IMR-90 (cell line): ENCODE measurements around the gene PYGB. TPM values are rescaled to one million over a fixed set of nuclear protein-coding genes. Genes with fewer than 3 reads are reported as not detected.

Source experiments
- ATAC-seq: fragments of 200-7000 bp; cut with Tn5 transposase; 2 replicates; pipeline ENCODE4 v1.9.1; 2020; ENCODE audit warnings: low read depth, mild to moderate bottlenecking, moderate library complexity
- BruUV-seq: library from RNA; stranded (reverse); fragments of 400-500 nt; replicated peaks from 2 replicates; lab custom pipeline; 2021; lab: Mats Ljungman, UMichigan
- CTCF ChIA-PET: fragments of 300-600 bp; formaldehyde crosslinking; extraction: SDS; loops from one replicate; lab custom pipeline; 2021; ENCODE audit warnings: antibody characterized with exemption; lab: Yijun Ruan, JAX
- POLR2A ChIA-PET: fragments of 300-600 bp; sonication (Branson Sonifier 250); formaldehyde crosslinking; loops from one replicate; lab custom pipeline; 2022; ENCODE audit warnings: antibody characterized with exemption; ENCODE audit not compliant: unreplicated experiment; lab: Charles Lee
- DNase-seq: peaks from one replicate; pipeline ENCODE4 v3.0.0; 2013
- H2AFZ ChIP-seq: replicated peaks from 2 replicates; pipeline ENCODE3; 2013; ENCODE audit warnings: low read length, mild to moderate bottlenecking; ENCODE audit not compliant: poor library complexity
- H2AK5ac ChIP-seq: 2 replicates; pipeline ENCODE4 v1.6.1; 2013; ENCODE audit warnings: low read depth, low read length, inconsistent platforms
- H2AK9ac ChIP-seq: replicated peaks from 2 replicates; pipeline ENCODE3; 2013; ENCODE audit warnings: mild to moderate bottlenecking, low read depth, low read length, moderate library complexity; ENCODE audit not compliant: poor library complexity
- H2BK120ac ChIP-seq: 2 replicates; pipeline ENCODE4 v1.6.1; 2013; ENCODE audit warnings: low read depth, low read length, inconsistent platforms
- H2BK15ac ChIP-seq: 3 replicates; pipeline ENCODE4 v1.6.1; 2013; ENCODE audit warnings: low read depth, low read length, inconsistent platforms
- H2BK20ac ChIP-seq: 2 replicates; pipeline ENCODE4 v1.6.1; 2013; ENCODE audit warnings: low read depth, mild to moderate bottlenecking, inconsistent platforms, low read length, moderate library complexity
- H2BK5ac ChIP-seq: 2 replicates; pipeline ENCODE4 v1.6.1; 2013; ENCODE audit warnings: mild to moderate bottlenecking, low read depth, low read length, inconsistent platforms; ENCODE audit not compliant: poor library complexity, severe bottlenecking
- H3K14ac ChIP-seq: replicated peaks from 2 replicates; pipeline ENCODE4 v1.6.1; 2013; ENCODE audit warnings: low read depth, low read length, inconsistent platforms
- H3K18ac ChIP-seq: 2 replicates; pipeline ENCODE4 v1.6.1; 2013; ENCODE audit warnings: low read depth, low read length, control low read depth
- H3K23ac ChIP-seq: 2 replicates; pipeline ENCODE4 v1.6.1; 2013; ENCODE audit warnings: low read depth, low read length, inconsistent platforms
- H3K27ac ChIP-seq: 2 replicates; pipeline ENCODE4 v1.5.1; 2013; ENCODE audit warnings: mild to moderate bottlenecking, control low read depth, low read length; ENCODE audit not compliant: insufficient read depth
- H3K27me3 ChIP-seq: 2 replicates; pipeline ENCODE4 v1.6.1; 2013; ENCODE audit warnings: low read length; ENCODE audit not compliant: control insufficient read depth, insufficient read depth
- H3K36me3 ChIP-seq: 2 replicates; pipeline ENCODE4 v1.6.1; 2013; ENCODE audit warnings: low read length, mixed read lengths; ENCODE audit not compliant: control insufficient read depth, insufficient read depth
- H3K4ac ChIP-seq: 2 replicates; pipeline ENCODE4 v1.6.1; 2013; ENCODE audit warnings: low read depth, low read length, inconsistent platforms
- H3K4me1 ChIP-seq: 2 replicates; pipeline ENCODE4 v1.6.1; 2013; ENCODE audit warnings: low read length, mixed read lengths; ENCODE audit not compliant: control insufficient read depth, insufficient read depth
- H3K4me2 ChIP-seq: 2 replicates; pipeline ENCODE4 v1.6.1; 2013; ENCODE audit warnings: low read depth, mild to moderate bottlenecking, control low read depth, low read length, moderate library complexity
- H3K4me3 ChIP-seq: 2 replicates; pipeline ENCODE4 v1.5.1; 2013; ENCODE audit warnings: low read depth, mild to moderate bottlenecking, control low read depth, low read length, moderate library complexity; ENCODE audit not compliant: insufficient read depth
- H3K56ac ChIP-seq: 2 replicates; pipeline ENCODE4 v1.6.1; 2013; ENCODE audit warnings: low read length, inconsistent platforms; ENCODE audit not compliant: insufficient read depth; ENCODE audit errors: extremely low read depth
- H3K79me1 ChIP-seq, 2 experiments: 2 replicates each; pipeline ENCODE4 v1.6.1; 2013; ENCODE audit warnings: low read length in 2 of 2, inconsistent platforms in 1 of 2, low read depth in 1 of 2
- H3K9ac ChIP-seq: 2 replicates; pipeline ENCODE4 v1.6.1; 2013; ENCODE audit warnings: low read depth, low read length, control low read depth
- H3K9me1 ChIP-seq: 2 replicates; pipeline ENCODE4 v1.6.1; 2013; ENCODE audit warnings: low read length, inconsistent platforms; ENCODE audit not compliant: insufficient read depth
- H3K9me3 ChIP-seq: 2 replicates; pipeline ENCODE4 v1.6.1; 2013; ENCODE audit warnings: low read length; ENCODE audit not compliant: control insufficient read depth, insufficient read depth
- H4K20me1 ChIP-seq: 2 replicates; pipeline ENCODE4 v1.6.1; 2013; ENCODE audit warnings: low read length, inconsistent platforms; ENCODE audit not compliant: insufficient read depth
- H4K5ac ChIP-seq: 2 replicates; pipeline ENCODE4 v1.6.1; 2013; ENCODE audit warnings: mild to moderate bottlenecking, low read depth, low read length, control low read depth
- H4K8ac ChIP-seq, 2 experiments: 2 replicates each; pipeline ENCODE4 v1.6.1; 2013; ENCODE audit warnings: low read depth in 2 of 2, low read length in 2 of 2, control low read depth in 1 of 2, inconsistent platforms in 1 of 2
- H4K91ac ChIP-seq: 2 replicates; pipeline ENCODE4 v1.6.1; 2013; ENCODE audit warnings: low read depth, low read length, inconsistent platforms; ENCODE audit not compliant: insufficient read depth
- CHD1 ChIP-seq: IDR thresholded peaks from 2 replicates; pipeline ENCODE4 v1.6.1; 2012; ENCODE audit warnings: low read depth, low read length, improper control_type of control experiment
- MAFK ChIP-seq: IDR thresholded peaks from 2 replicates; pipeline ENCODE4 v1.6.1; 2012; ENCODE audit warnings: low read depth, low read length, improper control_type of control experiment
- WGBS, 2 experiments: methylation state at CpG; one replicate each; pipeline versions ENCODE4 v1.1.5 to v1.1.7; 2013; ENCODE audit warnings: missing lambda C conversion rate in 2 of 2; ENCODE audit not compliant: insufficient read length in 1 of 2; ENCODE audit errors: extremely low coverage in 2 of 2; 5-methylcytosine and 5-hydroxymethylcytosine counted together
- dilution Hi-C: fragments of 300-500 bp; cut with HindIII; formaldehyde crosslinking; loops from one replicate; pipeline ENCODE4 v1.14.3; 2018; ENCODE audit warnings: low sequenced_read_pairs; ENCODE audit not compliant: unreplicated experiment
- in situ Hi-C: fragments of 300-500 bp; cut with MboI; formaldehyde crosslinking; loops from 3 replicates; pipeline ENCODE4 v1.14.3; 2019; ENCODE audit warnings: low sequenced_read_pairs, inconsistent platforms, mixed read lengths
- intact Hi-C: fragments of 100-400 bp; cut with micrococcal nuclease; formaldehyde crosslinking; loops from 2 replicates; pipeline ENCODE4 v1.10.0; 2022
- polyA plus RNA-seq, 3 experiments: library from polyadenylated mRNA; depleted of rRNA; stranded (reverse); fragments of >200 nt; gene quantifications; 2 replicates each; pipeline ENCODE4 v1.2.3, GENCODE V29; 2012; ENCODE audit warnings: low replicate concordance in 1 of 3
- total RNA-seq: library from RNA; depleted of rRNA; stranded (reverse); fragments of >200 nt; gene quantifications from 2 replicates; pipeline ENCODE4 v1.2.3, GENCODE V29; 2012

PYGB gene
- total and polyA plus RNA-seq, 2 of the 4 experiments (the other 2 are of a cell fraction), result 72.4 to 83.1 TPM

DNA sequence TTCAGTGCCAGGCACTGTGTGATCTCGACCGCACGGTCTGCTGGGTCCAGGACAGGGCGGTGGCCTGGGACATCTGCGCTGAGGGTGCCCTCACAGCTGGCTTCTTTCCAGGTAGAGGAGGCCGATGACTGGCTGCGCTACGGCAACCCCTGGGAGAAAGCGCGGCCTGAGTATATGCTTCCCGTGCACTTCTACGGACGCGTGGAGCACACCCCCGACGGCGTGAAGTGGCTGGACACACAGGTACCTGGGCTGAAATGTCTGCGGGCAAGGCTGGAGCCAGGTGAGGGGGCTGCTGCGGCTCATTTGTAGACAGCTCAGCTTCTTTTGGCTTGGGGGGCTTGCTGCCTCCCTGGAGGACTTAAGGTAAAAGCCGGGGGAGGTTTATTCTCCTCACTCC is 26.6 kb downstream of the PYGB start:
- ChIA-PET POLR2A (no interaction called here), CTCF (no interaction called here)
- Histone ChIP-seq H3K4me3 (no peak overlapping the region), H4K91ac (no peak overlapping the region), H2AK9ac (no peak overlapping the region), H2BK120ac (no peak overlapping the region), H4K5ac (no peak overlapping the region), H3K4me1 (no peaks in the 10 kb centered on the region), H2BK15ac (no peak overlapping the region), H3K79me1 (peaks cover 5 to 15% of the 10 kb centered on the region in 2 experiments), H2AFZ (no peak overlapping the region), H3K9ac (no peak overlapping the region), H3K36me3 (peaks cover 80% of the 10 kb centered on the region), H3K18ac (no peak overlapping the region), H3K4me2 (no peak overlapping the region), H3K9me1 (peaks cover 6% of the 10 kb centered on the region; the same call in 1 of the 2 replicates), H3K14ac (no peak overlapping the region), H4K8ac (no peak overlapping the region), H3K27me3 (no peaks in the 10 kb centered on the region), H4K20me1 (peaks cover 3% of the 10 kb centered on the region), H2BK5ac (no peak overlapping the region), H3K56ac (no peak overlapping the region), H3K9me3 (no peaks in the 10 kb centered on the region), H3K23ac (no peak overlapping the region), H3K4ac (no peak overlapping the region), H3K27ac (no peak overlapping the region), H2AK5ac (no peak overlapping the region), H2BK20ac (no peak overlapping the region)
- intact Hi-C loops (no loop called here), in situ Hi-C loops (loop anchor here (25.0 kb wide), 2 partner anchors 713 to 1637 kb away; partner anchors contain the start of gene CST3), dilution Hi-C loops (no loop called here)
- no peak for ATAC-seq
- no TSS peak for BruUV-seq
- 91% methylated on average over 5 of the region's 20 CpGs; no CpG with 5 or more reads in 1 of the 2 experiments for WGBS, 2 experiments
- no peak for DNase-seq
- TF ChIP-seq MAFK, result no peak
- no peak for TF ChIP-seq CHD1
